ENCODE results near the gene PPM1M. TPM values are rescaled to one million over a fixed set of nuclear protein-coding genes. Genes with fewer than 3 reads are reported as not detected.

The PPM1M gene
- total and polyA plus RNA-seq, 2 experiments from 2014 or later: 2.2 to 4.0 TPM

DNA sequence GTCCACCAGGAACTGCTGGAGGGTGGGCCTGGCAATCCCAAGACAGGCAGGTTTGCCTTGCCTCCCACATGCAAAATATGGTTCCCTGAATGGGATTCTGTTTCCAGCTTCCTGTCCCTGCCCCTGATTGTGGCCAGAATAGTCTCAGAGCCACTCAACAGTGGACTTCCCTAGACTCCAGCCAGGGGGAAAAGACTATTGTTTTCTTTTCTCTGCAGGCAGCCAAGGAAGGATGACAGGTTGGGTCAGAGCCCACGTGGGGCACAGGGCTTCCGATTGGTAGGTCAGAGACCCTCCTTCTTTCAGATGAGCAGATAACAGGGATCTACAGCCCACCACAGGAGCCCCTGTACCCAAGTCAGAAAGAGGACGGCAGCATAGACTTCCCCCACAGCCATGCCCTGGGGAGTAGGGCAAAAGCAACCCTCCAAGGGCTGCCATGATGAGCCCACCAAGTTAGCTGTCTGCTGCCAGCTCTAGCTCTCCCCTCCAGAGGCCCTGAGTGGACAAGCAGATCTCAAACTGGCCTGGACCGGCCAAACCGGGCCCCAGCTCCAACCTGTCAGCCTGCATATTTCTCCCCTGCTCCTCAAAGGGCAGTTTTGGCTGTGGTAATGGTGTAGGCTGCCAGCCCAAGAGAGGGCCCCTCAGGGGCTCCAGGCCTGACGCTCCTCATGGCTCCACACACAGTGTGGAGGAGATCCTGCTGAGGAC, 26.5 kb upstream of the PPM1M start (continued):
- TF ChIP-seq, protein P1, sequence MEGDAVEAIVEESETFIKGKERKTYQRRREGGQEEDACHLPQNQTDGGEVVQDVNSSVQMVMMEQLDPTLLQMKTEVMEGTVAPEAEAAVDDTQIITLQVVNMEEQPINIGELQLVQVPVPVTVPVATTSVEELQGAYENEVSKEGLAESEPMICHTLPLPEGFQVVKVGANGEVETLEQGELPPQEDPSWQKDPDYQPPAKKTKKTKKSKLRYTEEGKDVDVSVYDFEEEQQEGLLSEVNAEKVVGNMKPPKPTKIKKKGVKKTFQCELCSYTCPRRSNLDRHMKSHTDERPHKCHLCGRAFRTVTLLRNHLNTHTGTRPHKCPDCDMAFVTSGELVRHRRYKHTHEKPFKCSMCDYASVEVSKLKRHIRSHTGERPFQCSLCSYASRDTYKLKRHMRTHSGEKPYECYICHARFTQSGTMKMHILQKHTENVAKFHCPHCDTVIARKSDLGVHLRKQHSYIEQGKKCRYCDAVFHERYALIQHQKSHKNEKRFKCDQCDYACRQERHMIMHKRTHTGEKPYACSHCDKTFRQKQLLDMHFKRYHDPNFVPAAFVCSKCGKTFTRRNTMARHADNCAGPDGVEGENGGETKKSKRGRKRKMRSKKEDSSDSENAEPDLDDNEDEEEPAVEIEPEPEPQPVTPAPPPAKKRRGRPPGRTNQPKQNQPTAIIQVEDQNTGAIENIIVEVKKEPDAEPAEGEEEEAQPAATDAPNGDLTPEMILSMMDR (conservative IDR thresholded peaks at IDR 0.05; ENCODE audit: low read depth in 2 of 2): no peak

DNA sequence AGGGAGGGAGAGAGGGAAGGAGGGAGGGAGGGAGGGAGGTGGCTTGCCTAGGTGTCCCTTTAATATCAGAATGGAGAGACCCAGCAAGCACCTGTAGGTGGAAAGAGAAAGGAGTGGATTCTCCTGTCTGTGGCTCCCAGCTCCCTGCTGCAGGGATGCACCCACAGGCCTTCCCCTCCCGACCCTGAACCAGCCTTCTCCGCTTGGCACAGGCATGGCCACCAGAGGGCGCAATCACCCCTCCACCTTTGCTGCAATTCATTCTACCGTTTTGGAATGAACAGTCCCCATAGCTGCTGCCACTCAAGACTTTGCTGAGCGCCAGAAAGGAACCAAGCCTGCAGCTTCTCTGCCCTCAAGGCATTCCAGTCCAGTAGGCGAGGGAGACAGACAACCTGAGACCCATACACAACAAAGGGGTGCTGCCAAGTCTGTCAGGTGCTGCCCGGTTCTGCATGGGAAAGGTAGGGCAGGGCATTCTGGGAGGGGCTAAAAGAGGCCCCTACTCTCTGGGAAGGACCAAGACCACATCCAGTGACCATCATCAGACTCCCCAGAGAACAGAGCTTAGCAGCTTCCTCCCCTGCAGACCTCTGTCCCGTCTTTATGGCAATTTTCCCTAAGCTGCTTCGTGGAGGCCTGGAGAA, 25.1 kb upstream of the PPM1M start:
- ATAC-seq (peak; percentile 85), DNase-seq (ENCODE audit: low spot score) (peak; percentile 90)
- Histone ChIP-seq H3K79me2 (replicated peaks; ENCODE audit: insufficient read depth) (no peaks in the 10 kb centered on the region), H4K20me1 (replicated peaks; ENCODE audit: insufficient read depth) (no peaks in the 10 kb centered on the region), H3F3A (replicated peaks; ENCODE audit: low read depth) (no peaks in the 10 kb centered on the region), H3K4me3 (no peak overlapping the region), H3K9me2 (ENCODE audit: insufficient read depth) (no peaks in the 10 kb centered on the region), H3K27me3 (ENCODE audit: insufficient read depth) (no peaks in the 10 kb centered on the region), H3K4me2 (no peak overlapping the region), H3K36me3 (ENCODE audit: insufficient read depth) (no peaks in the 10 kb centered on the region), H3K4me1 (ENCODE audit: insufficient read depth) (peaks cover 3% of the 10 kb centered on the region), H2AFZ (peak overlapping the region; percentile 88; the same call in 1 of the 2 replicates), H3K27ac (ENCODE audit: low read depth) (no peak overlapping the region)
- peaks cover 2% of the 10 kb centered on the region for H3K36me3 Mint-ChIP-seq (ENCODE audit: low read depth)
- H3K4me3 Mint-ChIP-seq: no peak overlapping the region
- peaks cover 10% of the 10 kb centered on the region for H3K27me3 Mint-ChIP-seq (ENCODE audit: insufficient read depth, low read depth, poor library complexity)
- TF ChIP-seq, protein P1 (conservative IDR thresholded peaks at IDR 0.05; ENCODE audit: low read depth in 2 of 2): peak; percentile 90 to 95
- TF ChIP-seq EZH2 (IDR thresholded peaks at IDR 0.05; ENCODE audit: low read depth, unreplicated experiment): no peak
- H3K9me3 Mint-ChIP-seq: no peaks in the 10 kb centered on the region
- no peak overlapping the region for H3K27ac Mint-ChIP-seq
- peaks cover 8% of the 10 kb centered on the region; the same call in 2 of the 3 replicates for H3K4me1 Mint-ChIP-seq

DNA sequence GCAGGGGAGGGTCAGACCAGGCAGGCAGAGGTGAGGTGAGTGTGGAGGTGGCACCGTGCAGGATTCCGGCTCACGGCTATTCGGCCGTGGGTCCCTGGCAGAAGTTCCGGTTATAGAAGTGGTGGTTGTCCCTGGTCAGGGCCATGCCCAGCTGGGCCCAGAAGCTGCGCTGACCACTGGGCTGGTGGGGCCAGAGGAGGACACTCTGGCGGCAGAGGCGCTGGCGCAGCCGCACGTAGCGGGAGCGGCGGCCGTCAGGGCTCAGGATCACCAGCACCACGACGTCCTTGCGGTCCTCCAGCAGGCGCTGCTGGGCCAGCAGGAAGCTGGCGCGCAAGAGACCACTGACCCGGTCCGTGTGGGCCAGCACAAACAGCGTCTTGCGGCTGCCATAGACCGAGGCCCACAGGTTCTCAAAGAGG, 24.4 kb upstream of the PPM1M start:
- no peaks in the 10 kb centered on the region for H3K36me3 ChIP-seq (ENCODE audit: insufficient read depth)
- H3K27me3 Mint-ChIP-seq (ENCODE audit: insufficient read depth, low read depth, poor library complexity): peaks cover 13% of the 10 kb centered on the region
- H2AFZ ChIP-seq: no peak overlapping the region
- H3K4me2 ChIP-seq: no peak overlapping the region
- H3K27ac ChIP-seq (ENCODE audit: low read depth): no peak overlapping the region
- H4K20me1 ChIP-seq (replicated peaks; ENCODE audit: insufficient read depth): no peaks in the 10 kb centered on the region
- H3K4me3 Mint-ChIP-seq: no peak overlapping the region
- H3K4me1 ChIP-seq (ENCODE audit: insufficient read depth): peaks cover 3% of the 10 kb centered on the region
- no peak overlapping the region for H3K4me3 ChIP-seq
- no peaks in the 10 kb centered on the region for H3K79me2 ChIP-seq (replicated peaks; ENCODE audit: insufficient read depth)
- peaks cover 11% of the 10 kb centered on the region; the same call in 2 of the 3 replicates for H3K4me1 Mint-ChIP-seq
- no peaks in the 10 kb centered on the region for H3K9me2 ChIP-seq (ENCODE audit: insufficient read depth)
- H3K9me3 Mint-ChIP-seq: no peaks in the 10 kb centered on the region
- no peaks in the 10 kb centered on the region for H3K36me3 Mint-ChIP-seq (ENCODE audit: low read depth)
- H3K27me3 ChIP-seq (ENCODE audit: insufficient read depth): no peaks in the 10 kb centered on the region
- ATAC-seq (no peak), DNase-seq (ENCODE audit: low spot score) (no peak)
- no peaks in the 10 kb centered on the region for H3F3A ChIP-seq (replicated peaks; ENCODE audit: low read depth)
- no peak overlapping the region for H3K27ac Mint-ChIP-seq
- TF ChIP-seq, protein P2, sequence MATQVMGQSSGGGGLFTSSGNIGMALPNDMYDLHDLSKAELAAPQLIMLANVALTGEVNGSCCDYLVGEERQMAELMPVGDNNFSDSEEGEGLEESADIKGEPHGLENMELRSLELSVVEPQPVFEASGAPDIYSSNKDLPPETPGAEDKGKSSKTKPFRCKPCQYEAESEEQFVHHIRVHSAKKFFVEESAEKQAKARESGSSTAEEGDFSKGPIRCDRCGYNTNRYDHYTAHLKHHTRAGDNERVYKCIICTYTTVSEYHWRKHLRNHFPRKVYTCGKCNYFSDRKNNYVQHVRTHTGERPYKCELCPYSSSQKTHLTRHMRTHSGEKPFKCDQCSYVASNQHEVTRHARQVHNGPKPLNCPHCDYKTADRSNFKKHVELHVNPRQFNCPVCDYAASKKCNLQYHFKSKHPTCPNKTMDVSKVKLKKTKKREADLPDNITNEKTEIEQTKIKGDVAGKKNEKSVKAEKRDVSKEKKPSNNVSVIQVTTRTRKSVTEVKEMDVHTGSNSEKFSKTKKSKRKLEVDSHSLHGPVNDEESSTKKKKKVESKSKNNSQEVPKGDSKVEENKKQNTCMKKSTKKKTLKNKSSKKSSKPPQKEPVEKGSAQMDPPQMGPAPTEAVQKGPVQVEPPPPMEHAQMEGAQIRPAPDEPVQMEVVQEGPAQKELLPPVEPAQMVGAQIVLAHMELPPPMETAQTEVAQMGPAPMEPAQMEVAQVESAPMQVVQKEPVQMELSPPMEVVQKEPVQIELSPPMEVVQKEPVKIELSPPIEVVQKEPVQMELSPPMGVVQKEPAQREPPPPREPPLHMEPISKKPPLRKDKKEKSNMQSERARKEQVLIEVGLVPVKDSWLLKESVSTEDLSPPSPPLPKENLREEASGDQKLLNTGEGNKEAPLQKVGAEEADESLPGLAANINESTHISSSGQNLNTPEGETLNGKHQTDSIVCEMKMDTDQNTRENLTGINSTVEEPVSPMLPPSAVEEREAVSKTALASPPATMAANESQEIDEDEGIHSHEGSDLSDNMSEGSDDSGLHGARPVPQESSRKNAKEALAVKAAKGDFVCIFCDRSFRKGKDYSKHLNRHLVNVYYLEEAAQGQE (IDR thresholded peaks at IDR 0.05; ENCODE audit: unreplicated experiment): no peak
- TF ChIP-seq STAT1 (IDR thresholded peaks at IDR 0.05; ENCODE audit: unreplicated experiment) (no peak), ZNF331 (CRISPR knock-in tag; IDR thresholded peaks at IDR 0.05; ENCODE audit: low read depth) (no peak), POLR2AphosphoS5 (IDR thresholded peaks at IDR 0.05; ENCODE audit: low read depth) (no peak), JUNB (IDR thresholded peaks at IDR 0.05; ENCODE audit: unreplicated experiment) (no peak), EZH2phosphoT487 (IDR thresholded peaks at IDR 0.05; ENCODE audit: unreplicated experiment) (no peak)
- TF ChIP-seq, protein P3, sequence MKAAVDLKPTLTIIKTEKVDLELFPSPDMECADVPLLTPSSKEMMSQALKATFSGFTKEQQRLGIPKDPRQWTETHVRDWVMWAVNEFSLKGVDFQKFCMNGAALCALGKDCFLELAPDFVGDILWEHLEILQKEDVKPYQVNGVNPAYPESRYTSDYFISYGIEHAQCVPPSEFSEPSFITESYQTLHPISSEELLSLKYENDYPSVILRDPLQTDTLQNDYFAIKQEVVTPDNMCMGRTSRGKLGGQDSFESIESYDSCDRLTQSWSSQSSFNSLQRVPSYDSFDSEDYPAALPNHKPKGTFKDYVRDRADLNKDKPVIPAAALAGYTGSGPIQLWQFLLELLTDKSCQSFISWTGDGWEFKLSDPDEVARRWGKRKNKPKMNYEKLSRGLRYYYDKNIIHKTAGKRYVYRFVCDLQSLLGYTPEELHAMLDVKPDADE (IDR thresholded peaks at IDR 0.05): no peak

All from GM23338 (cell line).